Duodenal mucosa (tissue), 2 donors: ENCODE measurements around the gene KRTAP12-1.

Experiments used
- H3K27ac ChIP-seq: one replicate; pipeline ENCODE4 v1.7.0; 2013; ENCODE audit warnings: low read depth, low read length
- H3K27me3 ChIP-seq, 2 donors: one replicate each; pipeline ENCODE4 v1.7.0; 2013; ENCODE audit warnings: low read length in 2 of 2, control low read depth in 1 of 2; ENCODE audit not compliant: insufficient read depth in 2 of 2, control insufficient read depth in 1 of 2
- H3K36me3 ChIP-seq, 2 donors: one replicate each; pipeline ENCODE4 v1.7.0; 2013; ENCODE audit warnings: low read length in 2 of 2, control low read depth in 1 of 2; ENCODE audit not compliant: insufficient read depth in 2 of 2, control insufficient read depth in 1 of 2
- H3K4me1 ChIP-seq, 2 donors: one replicate each; pipeline ENCODE4 v1.7.0; 2013; ENCODE audit warnings: low read length in 2 of 2, control low read depth in 1 of 2; ENCODE audit not compliant: insufficient read depth in 2 of 2, control insufficient read depth in 1 of 2
- H3K4me3 ChIP-seq, 2 donors: one replicate each; pipeline ENCODE4 v1.7.0; 2013; ENCODE audit warnings: low read length in 2 of 2, low read depth in 1 of 2
- H3K9ac ChIP-seq, 2 donors: one replicate each; pipeline ENCODE4 v1.7.0; 2013; ENCODE audit warnings: low read length in 2 of 2, low read depth in 1 of 2
- H3K9me3 ChIP-seq, 2 donors: one replicate each; pipeline ENCODE4 v1.7.0; 2013; ENCODE audit warnings: low read length in 2 of 2, control low read depth in 1 of 2; ENCODE audit not compliant: control insufficient read depth in 1 of 2

Gene KRTAP12-1

DNA sequence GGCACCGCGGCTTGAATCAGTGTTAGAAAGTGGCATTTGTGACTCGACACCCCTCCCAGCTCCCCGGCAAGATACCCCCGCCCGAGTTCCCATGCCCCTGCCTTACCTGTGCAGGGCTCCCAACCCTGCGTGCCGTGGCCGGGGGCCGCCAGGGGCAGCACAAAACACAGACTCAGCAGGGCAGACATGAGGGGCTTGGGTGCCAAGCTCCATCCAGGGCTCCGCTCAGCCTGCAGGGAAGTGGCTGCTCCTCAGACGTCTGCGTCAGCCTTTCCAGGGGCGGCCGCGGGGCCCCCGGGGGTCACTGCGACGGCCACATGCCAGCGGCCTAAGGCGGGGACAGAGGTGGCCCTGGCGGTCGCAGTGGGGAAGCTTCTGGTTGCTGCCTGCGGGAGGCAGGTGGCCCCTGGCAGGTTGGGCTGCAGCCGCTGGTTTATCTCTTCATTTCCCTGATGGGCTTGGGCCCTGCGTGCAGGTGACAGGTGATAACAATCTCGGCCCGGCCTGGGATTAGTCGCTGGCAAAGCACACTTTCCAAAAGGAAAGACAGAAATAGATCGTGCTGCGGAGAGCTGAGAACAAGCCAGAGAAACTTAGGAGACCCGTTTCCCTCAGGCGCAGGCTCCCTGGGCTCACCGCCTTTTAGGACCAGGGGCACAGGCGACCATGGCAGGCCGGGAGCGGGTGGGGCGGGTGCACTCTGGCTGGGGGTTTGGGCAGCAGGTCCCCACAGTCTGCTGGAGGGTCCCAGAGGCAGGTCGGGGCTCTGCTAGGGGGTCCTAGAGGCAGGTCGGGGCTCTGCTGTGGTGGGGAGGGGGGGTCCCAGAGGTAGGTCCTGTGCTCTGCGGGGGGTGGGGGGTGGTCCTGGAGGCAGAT lies 29.6 kb upstream of the KRTAP12-1 start, which contains the start of gene TSPEAR:
Gene TSPEAR (minus strand): TSS at position 246 of the 876 bp plus-strand sequence. CDS start 58 bp downstream, at position 188.
- H3K9me3 ChIP-seq, result no peaks in the 10 kb centered on the region
- peaks cover 0 to 8% of the 10 kb centered on the region in 2 donors for H3K4me1 ChIP-seq
- H3K36me3 ChIP-seq, result no peaks in the 10 kb centered on the region
- no peak within 1 kb of the TSS for H3K4me3 ChIP-seq
- H3K27ac ChIP-seq, result no peak within 1 kb of the TSS
- H3K9ac ChIP-seq, result no peak within 1 kb of the TSS
- H3K27me3 ChIP-seq, result peaks cover 60 to 68% of the 10 kb centered on the region in 2 donors

DNA sequence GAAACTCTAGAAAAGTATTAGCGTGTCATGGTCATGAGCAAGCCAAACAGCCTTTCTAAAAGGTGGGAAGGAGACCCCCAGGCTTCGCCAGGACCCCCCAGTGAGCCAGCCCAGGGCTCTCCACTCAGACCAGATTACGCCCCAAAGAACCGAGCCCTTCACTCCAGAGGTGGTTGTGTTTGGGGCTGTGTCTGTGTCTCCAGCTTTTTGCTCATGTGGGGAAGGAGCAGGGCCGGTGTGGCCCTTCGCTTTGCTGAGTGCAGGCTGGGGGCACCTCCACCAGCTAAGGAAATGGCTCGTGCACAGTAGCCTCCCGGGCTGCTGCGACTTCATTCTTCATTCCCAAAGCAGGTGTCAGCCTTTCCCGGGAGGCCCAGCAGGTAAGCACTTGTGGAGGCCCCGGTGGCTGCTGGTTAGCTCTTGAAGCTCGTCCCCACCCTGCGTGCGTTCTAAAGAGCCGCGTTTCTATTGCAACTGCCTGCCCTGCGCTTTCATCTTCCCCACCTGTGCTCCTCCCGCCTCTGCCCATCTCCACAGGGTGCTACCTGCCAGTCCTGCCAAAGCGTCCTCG lies 28.9 kb upstream of the KRTAP12-1 start:
- Histone ChIP-seq H3K9me3 (peaks cover 0 to 4% of the 10 kb centered on the region in 2 donors), H3K9ac (no peak overlapping the region), H3K27me3 (peaks cover 67 to 74% of the 10 kb centered on the region in 2 donors), H3K4me1 (peaks cover 0 to 8% of the 10 kb centered on the region in 2 donors), H3K27ac (no peak overlapping the region), H3K4me3 (no peak overlapping the region), H3K36me3 (no peaks in the 10 kb centered on the region)

DNA sequence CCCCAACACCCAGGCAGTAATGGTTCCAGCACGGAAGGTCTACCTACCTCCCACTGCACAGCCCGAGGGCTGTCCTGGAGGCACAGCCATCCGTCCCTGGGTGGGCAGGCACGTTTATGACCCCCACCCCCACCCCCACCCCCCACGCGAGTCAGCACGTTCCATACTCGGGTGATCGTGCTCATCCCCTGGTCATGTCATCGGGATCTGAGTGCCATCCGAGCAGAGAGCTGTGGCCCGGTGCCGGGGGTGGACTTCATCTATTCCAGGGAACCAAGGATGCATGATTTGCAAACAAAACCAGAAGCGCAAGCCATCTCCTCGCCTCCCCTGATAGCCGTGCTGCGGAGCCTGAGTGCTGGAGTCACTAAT lies 28.3 kb upstream of the KRTAP12-1 start:
- H3K4me3 ChIP-seq, result no peak overlapping the region
- peaks cover 67 to 74% of the 10 kb centered on the region in 2 donors for H3K27me3 ChIP-seq
- H3K27ac ChIP-seq, result no peak overlapping the region

DNA sequence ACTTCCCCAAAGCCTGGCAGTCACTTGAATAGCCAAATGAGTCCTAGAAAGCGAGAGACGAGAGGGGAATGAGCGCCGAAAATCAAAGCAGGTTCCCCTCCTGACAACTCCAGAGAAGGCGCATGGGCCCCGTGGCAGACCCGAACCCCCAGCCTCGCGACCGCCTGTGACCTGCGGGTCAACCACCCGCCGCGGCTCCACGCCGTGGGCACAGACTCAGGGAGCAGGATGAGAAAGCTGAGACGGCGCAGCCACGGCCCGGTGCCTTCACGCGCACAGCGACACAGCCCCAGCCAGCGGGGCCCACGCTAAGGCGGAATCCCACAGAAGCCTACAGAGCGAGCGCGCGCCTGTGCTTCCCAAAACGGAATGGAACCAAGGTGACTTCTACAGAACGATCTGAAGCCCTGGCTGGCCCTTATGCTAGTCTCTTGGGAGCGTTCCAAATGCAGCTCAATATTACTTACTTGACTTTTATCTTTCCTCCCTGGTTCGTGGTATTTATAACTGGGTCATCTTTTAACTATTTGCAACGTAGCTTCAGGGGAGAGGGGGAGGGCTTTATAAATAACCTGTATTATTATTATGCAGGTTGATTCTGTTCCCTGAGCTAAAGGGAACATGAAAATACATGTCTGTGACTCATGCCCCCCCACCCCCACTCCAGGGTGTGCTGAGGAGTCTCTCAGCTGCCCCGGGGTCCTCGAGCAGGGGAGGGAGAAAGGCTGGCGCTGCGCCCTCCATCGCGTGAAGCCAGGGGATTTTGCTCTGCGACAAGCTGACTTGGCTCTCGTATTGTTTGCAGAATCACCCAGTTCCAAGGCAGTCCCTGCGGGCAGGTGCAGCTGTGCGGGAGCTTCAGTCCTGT lies 27.7 kb upstream of the KRTAP12-1 start:
- H3K9me3 ChIP-seq, result peaks cover 0 to 4% of the 10 kb centered on the region in 2 donors
- H3K27me3 ChIP-seq, result peaks cover 65 to 74% of the 10 kb centered on the region in 2 donors
- H3K9ac ChIP-seq, result no peak overlapping the region
- H3K4me3 ChIP-seq, result no peak overlapping the region
- no peak overlapping the region for H3K27ac ChIP-seq
- H3K4me1 ChIP-seq, result peaks cover 0 to 4% of the 10 kb centered on the region in 2 donors
- no peaks in the 10 kb centered on the region for H3K36me3 ChIP-seq

More for the DNA sequence above, 28.3 kb upstream of the KRTAP12-1 start:
- H3K4me1 ChIP-seq, result peaks cover 0 to 8% of the 10 kb centered on the region in 2 donors
- no peak overlapping the region for H3K9ac ChIP-seq
- peaks cover 0 to 4% of the 10 kb centered on the region in 2 donors for H3K9me3 ChIP-seq
- H3K36me3 ChIP-seq, result no peaks in the 10 kb centered on the region

DNA sequence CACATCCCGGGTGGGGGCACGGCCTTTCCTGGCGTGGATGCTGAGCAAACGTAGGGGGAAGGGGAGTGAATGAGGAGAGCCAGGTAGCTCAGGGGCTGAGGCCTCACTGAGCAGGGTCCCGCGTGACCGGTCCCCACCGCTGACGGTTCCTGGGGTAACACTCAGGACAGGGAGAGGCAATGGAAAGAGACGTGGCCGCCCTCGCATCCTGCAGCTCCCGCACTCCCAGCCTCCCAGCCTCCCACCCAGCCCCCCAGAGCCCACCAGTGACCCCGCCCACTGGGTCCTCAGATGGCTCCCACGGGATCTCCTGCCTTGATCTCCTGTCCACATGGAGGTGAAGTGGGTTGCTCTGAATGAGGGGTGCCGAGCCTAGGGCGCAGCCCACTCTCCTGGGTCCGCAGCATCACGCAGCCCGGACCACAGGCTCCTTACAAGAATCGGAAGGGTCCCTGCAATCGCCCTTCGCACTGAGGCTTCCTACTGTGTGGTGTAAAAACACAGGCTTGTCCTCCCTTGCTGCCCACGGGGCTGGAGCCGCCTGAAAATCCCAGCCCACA lies 27.0 kb upstream of the KRTAP12-1 start:
- peaks cover 0 to 4% of the 10 kb centered on the region in 2 donors for H3K4me1 ChIP-seq

DNA sequence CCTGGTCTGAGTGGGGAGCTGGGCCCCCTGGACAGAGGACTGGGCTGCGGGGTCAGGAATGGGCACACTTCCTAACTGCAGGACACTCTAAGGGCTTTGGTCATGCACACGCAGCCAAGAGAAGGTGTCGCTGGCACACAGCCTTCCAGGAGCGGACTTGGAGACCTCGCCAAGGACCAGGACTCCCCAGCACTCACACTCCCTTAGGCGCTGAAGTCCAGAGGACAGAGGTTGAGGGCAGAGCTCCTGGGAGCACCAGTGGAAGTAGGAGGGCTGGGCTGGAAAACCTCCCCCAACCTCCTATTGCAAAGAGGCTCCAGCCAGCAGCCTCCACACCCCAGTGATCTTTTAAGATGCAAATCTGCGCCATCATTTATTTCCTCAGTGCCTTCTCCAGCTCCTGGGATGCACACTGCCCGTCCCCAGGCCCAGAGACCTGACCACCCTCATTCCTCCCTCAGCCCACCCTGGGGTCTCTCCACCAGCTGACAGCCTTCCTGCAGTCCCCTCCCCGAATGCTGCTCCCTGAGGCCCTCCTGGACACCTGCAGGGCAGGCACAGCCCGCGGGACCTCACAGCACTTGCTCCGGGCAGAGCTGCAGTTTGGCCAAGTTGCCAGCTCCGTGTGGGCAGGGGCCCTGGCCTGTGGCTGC lies 26.4 kb upstream of the KRTAP12-1 start:
- H3K36me3 ChIP-seq, result no peaks in the 10 kb centered on the region
- peaks cover 0 to 4% of the 10 kb centered on the region in 2 donors for H3K4me1 ChIP-seq
- peaks cover 0 to 4% of the 10 kb centered on the region in 2 donors for H3K9me3 ChIP-seq
- no peak overlapping the region for H3K9ac ChIP-seq
- H3K4me3 ChIP-seq, result no peak overlapping the region
- peaks cover 66 to 77% of the 10 kb centered on the region in 2 donors for H3K27me3 ChIP-seq
- H3K27ac ChIP-seq, result no peak overlapping the region

More for the DNA sequence above, 27.0 kb upstream of the KRTAP12-1 start:
- no peak overlapping the region for H3K9ac ChIP-seq
- H3K27ac ChIP-seq, result no peak overlapping the region
- no peaks in the 10 kb centered on the region for H3K36me3 ChIP-seq
- peaks cover 67 to 81% of the 10 kb centered on the region in 2 donors for H3K27me3 ChIP-seq
- H3K4me3 ChIP-seq, result no peak overlapping the region
- peaks cover 0 to 4% of the 10 kb centered on the region in 2 donors for H3K9me3 ChIP-seq

DNA sequence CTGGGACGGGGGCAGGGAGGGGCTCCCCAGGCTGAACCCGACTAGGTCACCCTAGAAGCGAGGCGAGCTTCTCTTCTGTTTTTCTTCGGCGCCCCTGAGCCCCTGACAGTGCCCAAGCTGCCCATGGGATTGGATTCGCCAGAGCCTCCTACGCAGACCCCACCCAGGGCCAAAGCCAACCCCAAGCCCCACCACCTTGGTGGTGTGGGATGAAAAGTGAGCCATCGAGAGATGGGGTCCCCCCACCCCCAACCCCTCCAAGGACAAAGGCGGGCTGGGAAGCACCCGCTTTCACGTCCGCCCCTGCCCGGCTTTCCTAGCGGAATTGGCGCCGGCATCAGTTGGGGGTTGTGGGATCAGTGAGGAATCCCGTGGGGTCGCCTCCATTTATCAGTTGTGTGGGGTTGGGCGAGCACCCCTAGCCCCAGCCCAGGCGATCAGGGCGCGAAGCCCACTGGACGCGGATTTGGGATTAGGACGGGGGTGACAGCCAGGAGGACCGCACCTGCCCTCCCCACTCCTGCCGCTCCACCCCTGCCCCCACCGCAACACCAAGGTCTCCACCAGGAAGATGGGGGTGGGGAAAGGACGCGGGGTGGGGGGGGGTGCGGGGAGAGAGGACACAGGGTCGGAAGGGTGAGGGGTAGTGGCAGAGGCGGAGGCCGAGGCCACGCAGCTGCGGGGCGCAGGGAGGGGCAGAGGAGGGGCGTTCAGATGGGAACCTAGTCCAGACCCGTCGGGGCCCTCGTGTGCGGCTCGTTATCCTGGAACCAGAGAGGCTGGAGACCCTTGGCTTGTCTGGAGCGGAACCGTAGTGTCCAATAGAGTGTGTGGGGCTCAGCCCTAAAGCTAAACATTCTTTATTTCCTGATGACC lies 25.0 kb upstream of the KRTAP12-1 start:
- Histone ChIP-seq H3K36me3 (no peaks in the 10 kb centered on the region), H3K27me3 (peaks cover 64 to 66% of the 10 kb centered on the region in 2 donors), H3K9me3 (peaks cover 0 to 4% of the 10 kb centered on the region in 2 donors), H3K4me1 (no peaks in the 10 kb centered on the region), H3K27ac (no peak overlapping the region), H3K9ac (no peak overlapping the region), H3K4me3 (no peak overlapping the region)

DNA sequence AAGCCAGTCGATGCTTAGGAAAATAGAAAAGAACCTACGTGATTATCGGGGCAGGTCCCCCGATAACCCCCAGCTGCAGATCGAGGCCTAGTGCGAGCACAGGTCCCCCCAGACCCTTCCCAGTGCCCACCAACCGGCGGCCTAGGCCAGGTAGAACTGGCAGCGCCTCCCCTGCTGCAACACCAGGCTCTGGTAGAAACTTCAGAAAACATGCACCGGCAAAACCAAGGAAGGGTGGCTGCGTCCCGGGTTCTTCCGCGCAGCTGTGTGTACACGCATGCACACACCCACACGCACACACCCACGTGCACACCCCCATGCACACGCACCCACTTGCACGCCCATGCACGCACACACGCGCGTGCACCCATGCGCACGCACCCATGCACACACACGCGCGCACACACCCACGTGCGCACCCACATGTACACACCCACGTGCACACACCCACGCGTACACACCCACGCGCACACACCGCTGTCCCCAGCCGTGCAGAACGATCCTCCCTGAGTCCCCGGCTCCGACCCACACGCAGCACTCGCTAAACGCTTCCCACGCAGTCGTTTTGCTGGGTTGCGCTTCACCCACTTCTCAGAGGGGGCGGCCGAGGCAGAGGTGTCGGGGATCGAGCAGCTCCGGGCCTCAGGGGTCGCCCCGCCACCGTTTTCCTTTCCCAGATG lies 24.2 kb upstream of the KRTAP12-1 start:
- peaks cover 0 to 4% of the 10 kb centered on the region in 2 donors for H3K9me3 ChIP-seq
- H3K4me3 ChIP-seq, result no peak overlapping the region
- no peaks in the 10 kb centered on the region for H3K36me3 ChIP-seq
- H3K27me3 ChIP-seq, result peaks cover 58 to 63% of the 10 kb centered on the region in 2 donors
- H3K9ac ChIP-seq, result no peak overlapping the region
- H3K4me1 ChIP-seq, result no peaks in the 10 kb centered on the region
- no peak overlapping the region for H3K27ac ChIP-seq
